IPS-18a (cell line): ENCODE data around the gene PRDM9.

Experiments used
- H3K27ac ChIP-seq: one replicate; pipeline ENCODE4 v1.5.1; 2013; ENCODE audit warnings: low read length
- H3K27me3 ChIP-seq: one replicate; pipeline ENCODE4 v1.6.1; 2013; ENCODE audit warnings: mild to moderate bottlenecking, low read length; ENCODE audit not compliant: control insufficient read depth, insufficient read depth
- H3K36me3 ChIP-seq: one replicate; pipeline ENCODE4 v1.6.1; 2013; ENCODE audit warnings: low read depth, low read length; ENCODE audit not compliant: control insufficient read depth
- H3K4me1 ChIP-seq: one replicate; pipeline ENCODE4 v1.6.1; 2013; ENCODE audit warnings: low read depth, low read length; ENCODE audit not compliant: control insufficient read depth
- H3K4me3 ChIP-seq: one replicate; pipeline ENCODE4 v1.5.1; 2013; ENCODE audit warnings: low read length
- H3K9ac ChIP-seq: one replicate; pipeline ENCODE4 v1.6.1; 2013; ENCODE audit warnings: mild to moderate bottlenecking, low read length, moderate library complexity
- H3K9me3 ChIP-seq: one replicate; pipeline ENCODE4 v1.6.1; 2013; ENCODE audit warnings: low read depth, low read length; ENCODE audit not compliant: control insufficient read depth

The PRDM9 gene

DNA sequence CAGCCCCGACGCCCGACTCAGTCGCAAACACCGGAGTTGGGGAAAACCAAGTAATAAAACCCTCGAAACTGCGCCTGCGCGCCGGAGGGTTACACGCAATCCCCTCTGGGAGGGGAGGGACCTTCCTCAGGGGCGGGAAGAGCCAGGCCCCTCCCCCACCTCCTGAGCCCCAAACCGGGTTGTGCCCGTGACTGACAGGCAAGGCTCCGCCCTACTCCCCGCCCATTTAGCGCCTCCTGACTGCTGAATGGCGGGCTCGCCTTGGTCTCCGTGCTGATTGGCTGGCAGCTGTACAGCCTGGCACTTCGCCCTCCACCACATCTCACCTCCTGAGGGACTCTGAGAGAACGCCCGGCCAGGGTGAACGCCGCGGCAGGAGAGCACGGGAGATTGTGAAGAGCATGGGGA is at the start of gene PRDM9:
TSS of gene PRDM9 (plus strand) at position 332 of the 408 bp plus-strand sequence. CDS start 1,425 bp downstream, outside the sequence.
- Histone ChIP-seq H3K9me3 (no peaks in the 10 kb centered on the region), H3K27me3 (no peaks in the 10 kb centered on the region), H3K4me1 (no peaks in the 10 kb centered on the region), H3K4me3 (no peak within 1 kb of the TSS), H3K27ac (no peak within 1 kb of the TSS), H3K9ac (no peak within 1 kb of the TSS), H3K36me3 (no peaks in the 10 kb centered on the region)

DNA sequence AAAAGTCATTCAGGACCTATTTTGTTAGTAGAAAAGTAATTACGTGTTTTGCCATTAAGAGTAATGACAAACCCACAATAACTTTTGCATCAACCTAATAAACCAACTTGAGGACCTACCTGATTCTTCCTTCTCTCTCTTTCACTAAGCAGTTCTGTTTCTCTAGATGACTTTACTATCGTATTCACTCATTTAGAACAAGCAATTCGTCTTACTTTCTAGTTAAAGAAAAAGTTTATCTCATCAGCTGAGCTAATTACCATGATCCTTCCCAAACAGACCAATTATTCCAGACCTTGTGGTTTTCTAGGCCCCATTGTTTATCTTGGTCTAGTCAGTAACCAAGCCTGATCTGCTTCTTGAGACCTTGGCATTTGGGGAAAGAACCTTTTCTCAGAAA is 49.6 kb upstream of the PRDM9 start:
- no peaks in the 10 kb centered on the region for H3K27me3 ChIP-seq
- no peaks in the 10 kb centered on the region for H3K4me1 ChIP-seq
- no peak overlapping the region for H3K27ac ChIP-seq
- H3K9me3 ChIP-seq: no peaks in the 10 kb centered on the region
- H3K36me3 ChIP-seq: no peaks in the 10 kb centered on the region
- no peak overlapping the region for H3K4me3 ChIP-seq
- H3K9ac ChIP-seq: no peak overlapping the region

DNA sequence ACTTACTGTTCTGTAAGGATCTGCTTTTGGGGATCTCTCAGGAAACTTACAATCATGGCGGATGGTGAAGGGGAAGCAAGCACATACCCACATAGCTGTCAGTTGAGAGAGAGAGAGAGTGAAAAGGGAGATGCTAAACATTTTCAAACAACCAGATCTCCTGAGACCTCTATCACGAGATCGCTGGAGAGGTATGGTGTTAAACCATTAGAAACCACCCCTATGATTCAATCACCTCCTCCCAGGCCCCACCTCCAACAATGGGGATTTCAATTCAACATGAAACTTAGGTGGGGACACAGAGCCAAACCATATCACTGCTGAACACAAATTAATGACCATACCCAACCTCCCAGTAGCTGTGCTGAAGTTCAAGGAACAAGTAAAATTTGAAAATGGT is 48.2 kb upstream of the PRDM9 start:
- H3K27ac ChIP-seq: no peak overlapping the region
- no peaks in the 10 kb centered on the region for H3K4me1 ChIP-seq
- H3K27me3 ChIP-seq: no peaks in the 10 kb centered on the region
- H3K9ac ChIP-seq: no peak overlapping the region
- no peaks in the 10 kb centered on the region for H3K9me3 ChIP-seq
- no peak overlapping the region for H3K4me3 ChIP-seq
- H3K36me3 ChIP-seq: no peaks in the 10 kb centered on the region

DNA sequence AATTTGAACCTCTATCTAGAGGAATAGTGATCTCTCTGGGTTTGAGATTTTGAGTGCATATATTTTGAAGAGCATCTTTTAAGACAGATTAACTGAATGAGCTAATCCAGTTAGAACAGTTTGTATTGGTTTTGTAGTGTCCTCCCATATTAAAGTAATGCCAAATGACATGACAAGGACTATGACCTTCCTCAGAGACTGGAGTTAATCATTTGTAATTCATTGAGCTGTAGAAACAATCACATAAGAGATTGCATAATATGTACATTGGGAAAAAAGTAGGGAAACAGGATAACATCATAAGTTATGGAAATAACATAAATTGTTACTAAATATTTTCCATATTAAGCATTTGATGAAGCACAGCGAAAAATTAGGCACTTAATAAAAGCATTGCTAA is 45.8 kb upstream of the PRDM9 start:
- no peak overlapping the region for H3K9ac ChIP-seq
- H3K36me3 ChIP-seq: no peaks in the 10 kb centered on the region
- no peak overlapping the region for H3K4me3 ChIP-seq
- H3K27me3 ChIP-seq: no peaks in the 10 kb centered on the region
- H3K27ac ChIP-seq: no peak overlapping the region
- H3K9me3 ChIP-seq: peaks cover 8% of the 10 kb centered on the region
- H3K4me1 ChIP-seq: no peaks in the 10 kb centered on the region

DNA sequence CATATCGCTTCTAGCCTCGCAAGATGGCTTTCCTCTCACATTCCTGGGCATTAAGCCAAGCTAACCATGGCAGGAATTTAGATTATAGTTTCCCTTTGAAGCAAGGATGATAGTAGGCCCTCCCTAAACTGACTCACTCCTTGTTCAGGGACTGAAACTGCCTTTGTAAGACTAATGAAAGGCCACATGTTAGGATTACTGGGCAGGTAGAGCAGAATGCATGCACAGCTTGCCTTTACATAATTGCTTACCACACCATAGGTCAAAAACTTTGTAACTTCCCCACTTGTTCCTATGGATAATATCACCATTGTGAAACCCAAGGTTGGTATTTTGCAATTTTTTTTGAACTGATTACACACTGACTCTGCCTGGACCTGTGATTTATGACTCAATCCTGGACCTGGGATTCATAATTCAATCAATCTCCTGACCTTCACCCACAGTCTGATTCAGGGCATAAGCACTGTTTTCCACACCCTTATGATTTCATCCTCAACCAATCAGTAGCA is 41.0 kb upstream of the PRDM9 start:
- Histone ChIP-seq H3K4me3 (no peak overlapping the region), H3K36me3 (no peaks in the 10 kb centered on the region), H3K9ac (no peak overlapping the region), H3K9me3 (peaks cover 8% of the 10 kb centered on the region), H3K27ac (no peak overlapping the region), H3K4me1 (no peaks in the 10 kb centered on the region), H3K27me3 (no peaks in the 10 kb centered on the region)

DNA sequence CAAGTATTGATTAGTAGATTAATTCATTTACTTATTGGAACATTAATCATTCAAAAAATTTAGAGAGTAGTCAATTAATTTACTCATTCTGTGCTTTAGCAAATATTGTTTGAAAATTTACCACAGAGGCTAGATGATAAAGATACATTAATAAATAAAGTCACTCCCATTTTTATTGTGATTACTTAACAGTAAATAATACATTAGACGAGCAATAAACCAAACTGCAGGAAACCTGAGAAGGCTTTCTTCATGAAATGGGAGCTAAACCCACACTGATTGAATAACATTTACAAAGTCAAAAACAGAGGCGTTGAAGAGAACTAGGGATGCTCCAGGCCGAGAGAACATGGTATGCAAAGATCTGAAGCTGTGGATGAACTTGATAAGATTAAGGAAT is 38.8 kb upstream of the PRDM9 start:
- Histone ChIP-seq H3K4me1 (no peaks in the 10 kb centered on the region), H3K9ac (no peak overlapping the region), H3K9me3 (peaks cover 8% of the 10 kb centered on the region), H3K4me3 (no peak overlapping the region), H3K27ac (no peak overlapping the region), H3K36me3 (no peaks in the 10 kb centered on the region), H3K27me3 (no peaks in the 10 kb centered on the region)

DNA sequence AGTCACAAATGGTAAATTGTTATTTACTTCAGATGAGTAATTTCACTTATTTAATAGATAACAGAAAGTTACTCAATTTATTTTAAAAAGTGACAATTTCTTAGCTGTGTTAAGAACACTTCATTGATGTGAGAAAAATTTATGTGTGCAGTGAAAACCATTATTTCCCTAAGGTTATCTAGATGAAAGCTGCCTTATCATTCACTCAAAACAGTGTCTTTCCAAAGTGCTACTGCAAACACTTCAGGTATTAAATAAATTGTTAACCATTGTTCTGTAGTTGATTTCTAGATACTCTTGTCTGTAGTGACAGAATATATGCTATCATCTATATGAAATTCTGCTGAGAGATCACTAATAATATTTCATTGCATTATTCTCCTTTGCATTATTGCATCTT is 33.5 kb upstream of the PRDM9 start:
- H3K9me3 ChIP-seq: no peaks in the 10 kb centered on the region
- no peaks in the 10 kb centered on the region for H3K4me1 ChIP-seq
- H3K4me3 ChIP-seq: no peak overlapping the region
- no peaks in the 10 kb centered on the region for H3K36me3 ChIP-seq
- H3K9ac ChIP-seq: no peak overlapping the region
- no peaks in the 10 kb centered on the region for H3K27me3 ChIP-seq
- H3K27ac ChIP-seq: no peak overlapping the region

DNA sequence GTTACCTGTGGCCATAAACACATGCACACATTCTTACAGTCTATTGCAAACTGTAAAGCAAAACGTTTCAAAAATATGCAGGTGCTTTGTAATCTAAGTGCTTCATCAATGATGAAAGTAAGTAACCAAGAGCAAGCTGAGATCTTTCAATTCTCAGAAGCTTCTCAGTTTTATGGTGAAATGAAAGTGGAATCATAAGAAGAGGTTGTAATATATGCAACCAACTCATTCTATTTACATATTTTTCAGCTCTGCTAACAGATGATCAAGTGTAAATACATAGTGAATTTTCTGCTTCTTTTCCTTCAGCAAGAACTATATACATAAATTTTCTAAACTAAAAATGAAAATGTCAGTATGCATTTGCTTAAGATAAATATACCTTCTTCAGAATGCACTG is 33.1 kb upstream of the PRDM9 start:
- Histone ChIP-seq H3K9ac (no peak overlapping the region), H3K27ac (no peak overlapping the region), H3K36me3 (no peaks in the 10 kb centered on the region), H3K4me1 (no peaks in the 10 kb centered on the region), H3K9me3 (no peaks in the 10 kb centered on the region), H3K4me3 (no peak overlapping the region), H3K27me3 (no peaks in the 10 kb centered on the region)

DNA sequence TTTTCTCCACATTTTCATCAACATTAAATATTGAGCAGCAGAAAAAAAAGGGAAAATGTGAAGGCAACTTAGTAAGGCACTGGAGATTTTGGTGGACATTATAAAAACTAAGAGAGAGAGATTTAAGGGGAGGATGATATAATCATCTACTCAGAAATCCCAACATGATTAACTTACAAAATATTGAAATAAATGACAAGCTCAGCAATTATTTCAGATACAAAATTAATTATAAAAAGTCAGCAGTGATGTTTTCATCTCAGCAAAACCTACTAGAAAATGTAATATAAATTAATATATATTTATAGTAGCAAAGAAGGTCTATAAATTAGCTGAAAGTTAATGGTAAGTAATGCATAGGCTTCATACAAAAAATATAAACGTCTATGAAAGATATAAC is 30.8 kb upstream of the PRDM9 start:
- Histone ChIP-seq H3K27ac (no peak overlapping the region), H3K27me3 (no peaks in the 10 kb centered on the region), H3K9me3 (no peaks in the 10 kb centered on the region), H3K4me3 (no peak overlapping the region), H3K9ac (no peak overlapping the region), H3K4me1 (no peaks in the 10 kb centered on the region), H3K36me3 (no peaks in the 10 kb centered on the region)

DNA sequence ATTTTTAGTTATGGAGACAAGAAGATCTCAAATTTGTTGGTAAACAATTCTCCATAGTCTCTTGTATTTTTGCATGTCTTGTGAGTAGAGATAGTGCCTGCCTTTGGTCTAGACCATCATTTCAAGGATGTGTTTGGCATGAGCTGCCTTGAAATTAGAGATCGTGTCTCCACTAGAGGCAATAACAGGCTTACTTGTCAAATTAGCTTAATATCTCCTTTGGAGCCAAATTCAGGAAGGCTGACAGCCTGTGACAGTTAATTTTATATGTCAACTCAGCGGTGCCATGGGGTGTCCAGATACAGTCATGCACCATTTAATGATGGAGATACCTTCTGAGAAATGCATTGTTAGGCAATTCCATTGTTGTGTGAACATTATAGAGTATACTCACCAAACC is 24.8 kb upstream of the PRDM9 start:
- Histone ChIP-seq H3K9ac (no peak overlapping the region), H3K4me3 (no peak overlapping the region), H3K27me3 (no peaks in the 10 kb centered on the region), H3K36me3 (no peaks in the 10 kb centered on the region), H3K4me1 (no peaks in the 10 kb centered on the region), H3K9me3 (no peaks in the 10 kb centered on the region), H3K27ac (no peak overlapping the region)

DNA sequence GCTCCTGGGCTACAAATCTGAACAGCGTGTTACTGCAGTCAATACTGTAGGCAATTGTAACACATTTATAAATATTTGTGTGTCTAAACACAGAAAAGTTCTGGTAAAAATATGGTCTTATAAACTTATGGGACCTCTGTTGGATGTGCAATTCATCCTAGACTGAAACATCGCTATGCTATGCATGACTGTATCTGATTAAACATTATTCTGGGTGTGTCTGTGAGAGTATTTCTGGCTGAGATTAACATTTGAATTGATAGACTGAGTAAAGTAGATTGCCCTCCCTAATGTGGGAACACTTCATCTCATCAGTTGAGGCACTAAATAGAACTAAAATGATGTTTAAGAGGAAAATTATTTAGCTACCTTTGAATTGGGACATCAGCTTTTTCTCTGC is 24.3 kb upstream of the PRDM9 start:
- Histone ChIP-seq H3K27me3 (no peaks in the 10 kb centered on the region), H3K9ac (no peak overlapping the region), H3K4me3 (no peak overlapping the region), H3K36me3 (no peaks in the 10 kb centered on the region), H3K4me1 (no peaks in the 10 kb centered on the region), H3K27ac (no peak overlapping the region), H3K9me3 (no peaks in the 10 kb centered on the region)

DNA sequence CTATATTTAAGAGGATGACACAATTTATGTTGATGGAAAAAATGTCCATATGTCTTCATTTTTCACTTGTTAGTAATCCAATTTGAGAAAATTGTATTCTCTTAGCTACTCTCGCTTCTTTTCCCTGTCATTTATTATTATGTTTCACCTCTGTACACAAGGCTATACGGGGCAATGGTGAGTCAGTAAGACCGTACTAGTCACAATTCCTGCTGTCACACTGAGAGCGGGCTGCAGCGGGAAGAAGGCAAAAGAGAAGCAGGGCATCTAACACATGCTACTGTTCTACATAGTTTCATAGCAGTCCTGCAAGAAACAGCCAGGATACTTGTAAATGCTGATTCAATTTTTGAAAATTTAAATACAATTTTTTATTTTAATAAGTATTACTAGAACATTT is 23.3 kb upstream of the PRDM9 start:
- Histone ChIP-seq H3K4me3 (no peak overlapping the region), H3K36me3 (no peaks in the 10 kb centered on the region), H3K27me3 (no peaks in the 10 kb centered on the region), H3K9ac (no peak overlapping the region), H3K4me1 (no peaks in the 10 kb centered on the region), H3K9me3 (no peaks in the 10 kb centered on the region), H3K27ac (no peak overlapping the region)
